Effector memory CD8-positive, alpha-beta T cell (primary cell): ENCODE measurements around the gene ACOX3.

Experiments
- ATAC-seq: fragments of 150-1000 bp; cut with Tn5 transposase; replicated peaks from 2 replicates; pipeline ENCODE4 v1.10.0; 2021; ENCODE audit warnings: mild to moderate bottlenecking, moderate library complexity
- DNase-seq, 3 experiments: peaks; one replicate each; pipeline ENCODE4 v3.0.0; 2021
- H3K27ac Mint-ChIP-seq, 2 donors: one replicate each; pipeline ENCODE4 v1.8.0; 2022; ENCODE audit warnings: mild to moderate bottlenecking in 2 of 2, mixed read lengths in 2 of 2, moderate library complexity in 2 of 2
- H3K27me3 Mint-ChIP-seq, 2 donors: one replicate each; pipeline ENCODE4 v1.8.0; 2022; ENCODE audit warnings: mixed read lengths in 2 of 2
- H3K36me3 Mint-ChIP-seq: one replicate; pipeline ENCODE4 v1.8.0; 2022; ENCODE audit warnings: mild to moderate bottlenecking, moderate library complexity, mixed read lengths; ENCODE audit not compliant: insufficient read depth
- H3K4me1 Mint-ChIP-seq, 2 donors: one replicate each; pipeline ENCODE4 v1.8.0; 2022; ENCODE audit warnings: low read depth in 2 of 2, mixed read lengths in 2 of 2
- H3K4me3 Mint-ChIP-seq, 2 donors: one replicate each; pipeline ENCODE4 v1.8.0; 2022; ENCODE audit warnings: mild to moderate bottlenecking in 2 of 2, mixed read lengths in 2 of 2, moderate library complexity in 2 of 2
- H3K9me3 Mint-ChIP-seq, 2 donors: one replicate each; pipeline ENCODE4 v1.8.0; 2022; ENCODE audit warnings: mixed read lengths in 2 of 2

ACOX3 gene

GRCh38 chr4:8403173-8403753 lies 37.3 kb downstream of the ACOX3 start:
- peaks cover 20% of the 10 kb centered on the region for H3K36me3 Mint-ChIP-seq
- DNase-seq (peak; percentile 33 to 43 (median 37)), ATAC-seq (peak; percentile 56)
- peaks cover 0 to 5% of the 10 kb centered on the region in 2 donors for H3K4me1 Mint-ChIP-seq
- no peaks in the 10 kb centered on the region for H3K9me3 Mint-ChIP-seq
- H3K4me3 Mint-ChIP-seq, result no peak overlapping the region
- H3K27me3 Mint-ChIP-seq, result no peaks in the 10 kb centered on the region
- H3K27ac Mint-ChIP-seq, result peak overlapping the region in 1 of 2 donors; percentile 51

GRCh38 chr4:8402640-8403039 lies 37.9 kb downstream of the ACOX3 start:
- Mint-ChIP-seq H3K4me3 (no peak overlapping the region), H3K4me1 (peaks cover 0 to 5% of the 10 kb centered on the region in 2 donors), H3K27ac (peak overlapping the region in 1 of 2 donors; percentile 51), H3K9me3 (no peaks in the 10 kb centered on the region), H3K27me3 (no peaks in the 10 kb centered on the region), H3K36me3 (peaks cover 20% of the 10 kb centered on the region)
- ATAC-seq (no peak), DNase-seq (no peak)

GRCh38 chr4:8402181-8402597 lies 38.3 kb downstream of the ACOX3 start:
- DNase-seq (no peak), ATAC-seq (no peak)
- H3K36me3 Mint-ChIP-seq, result peaks cover 16% of the 10 kb centered on the region
- peaks cover 0 to 5% of the 10 kb centered on the region in 2 donors for H3K4me1 Mint-ChIP-seq
- H3K27me3 Mint-ChIP-seq, result no peaks in the 10 kb centered on the region
- H3K9me3 Mint-ChIP-seq, result no peaks in the 10 kb centered on the region
- H3K4me3 Mint-ChIP-seq, result no peak overlapping the region
- peak overlapping the region in 1 of 2 donors; percentile 51 for H3K27ac Mint-ChIP-seq

GRCh38 chr4:8401665-8402064 lies 38.9 kb downstream of the ACOX3 start:
- peak overlapping the region in 1 of 2 donors; percentile 57 for H3K27ac Mint-ChIP-seq
- no peaks in the 10 kb centered on the region for H3K9me3 Mint-ChIP-seq
- H3K27me3 Mint-ChIP-seq, result no peaks in the 10 kb centered on the region
- H3K36me3 Mint-ChIP-seq, result peaks cover 16% of the 10 kb centered on the region
- peaks cover 0 to 5% of the 10 kb centered on the region in 2 donors for H3K4me1 Mint-ChIP-seq
- H3K4me3 Mint-ChIP-seq, result no peak overlapping the region
- ATAC-seq (no peak), DNase-seq (no peak)

GRCh38 chr4:8400632-8401325 lies 39.7 kb downstream of the ACOX3 start:
- DNase-seq (no peak), ATAC-seq (no peak)
- Mint-ChIP-seq H3K27me3 (no peaks in the 10 kb centered on the region), H3K4me3 (no peak overlapping the region), H3K4me1 (peaks cover 0 to 5% of the 10 kb centered on the region in 2 donors), H3K36me3 (peaks cover 14% of the 10 kb centered on the region), H3K27ac (peak overlapping the region in 1 of 2 donors; percentile 57), H3K9me3 (no peaks in the 10 kb centered on the region)

- ATAC-seq, result no peak
- no peak for DNase-seq
- H3K27ac Mint-ChIP-seq, result no peak overlapping the region
- no peaks in the 10 kb centered on the region for H3K9me3 Mint-ChIP-seq
- H3K4me3 Mint-ChIP-seq, result no peak overlapping the region
- peaks cover 0 to 5% of the 10 kb centered on the region in 2 donors for H3K4me1 Mint-ChIP-seq
- peaks cover 6% of the 10 kb centered on the region for H3K36me3 Mint-ChIP-seq
- H3K27me3 Mint-ChIP-seq, result no peaks in the 10 kb centered on the region
These were observed 41.2 kb downstream of the ACOX3 start for GRCh38 chr4:8399298-8399697.

- no peak for ATAC-seq
- Mint-ChIP-seq H3K4me3 (no peak overlapping the region), H3K9me3 (no peaks in the 10 kb centered on the region), H3K36me3 (peaks cover 6% of the 10 kb centered on the region), H3K27ac (no peak overlapping the region), H3K4me1 (peaks cover 0 to 2% of the 10 kb centered on the region in 2 donors), H3K27me3 (no peaks in the 10 kb centered on the region)
- no peak for DNase-seq
These were observed 42.2 kb downstream of the ACOX3 start for GRCh38 chr4:8398347-8398746.

GRCh38 chr4:8396762-8397406 lies 43.6 kb downstream of the ACOX3 start:
- Mint-ChIP-seq H3K27ac (no peak overlapping the region), H3K4me1 (peaks cover 0 to 2% of the 10 kb centered on the region in 2 donors), H3K9me3 (no peaks in the 10 kb centered on the region), H3K36me3 (peaks cover 6% of the 10 kb centered on the region), H3K27me3 (no peaks in the 10 kb centered on the region), H3K4me3 (no peak overlapping the region)
- ATAC-seq (no peak), DNase-seq (no peak)

- ATAC-seq, result no peak
- Mint-ChIP-seq H3K36me3 (peaks cover 9% of the 10 kb centered on the region), H3K27ac (no peak overlapping the region), H3K4me3 (no peak overlapping the region), H3K4me1 (no peaks in the 10 kb centered on the region), H3K9me3 (no peaks in the 10 kb centered on the region), H3K27me3 (no peaks in the 10 kb centered on the region)
- no peak for DNase-seq
These were observed 44.8 kb downstream of the ACOX3 start for GRCh38 chr4:8395504-8396296.

GRCh38 chr4:8394806-8395205 lies 45.7 kb downstream of the ACOX3 start:
- Mint-ChIP-seq H3K36me3 (peaks cover 9% of the 10 kb centered on the region), H3K27ac (no peak overlapping the region), H3K4me1 (no peaks in the 10 kb centered on the region), H3K27me3 (no peaks in the 10 kb centered on the region), H3K4me3 (no peak overlapping the region), H3K9me3 (no peaks in the 10 kb centered on the region)
- ATAC-seq (no peak), DNase-seq (no peak)

GRCh38 chr4:8394061-8394519 lies 46.4 kb downstream of the ACOX3 start:
- DNase-seq (no peak), ATAC-seq (no peak)
- Mint-ChIP-seq H3K27ac (peak overlapping the region in 1 of 2 donors; percentile 17), H3K9me3 (no peaks in the 10 kb centered on the region), H3K4me1 (no peaks in the 10 kb centered on the region), H3K36me3 (peaks cover 9% of the 10 kb centered on the region), H3K27me3 (no peaks in the 10 kb centered on the region), H3K4me3 (no peak overlapping the region)

- ATAC-seq (no peak), DNase-seq (no peak)
- H3K27ac Mint-ChIP-seq, result peak overlapping the region in 1 of 2 donors; percentile 17
- H3K36me3 Mint-ChIP-seq, result peaks cover 6% of the 10 kb centered on the region
- no peaks in the 10 kb centered on the region for H3K4me1 Mint-ChIP-seq
- H3K27me3 Mint-ChIP-seq, result no peaks in the 10 kb centered on the region
- H3K4me3 Mint-ChIP-seq, result no peak overlapping the region
- no peaks in the 10 kb centered on the region for H3K9me3 Mint-ChIP-seq
These were observed 46.9 kb downstream of the ACOX3 start for GRCh38 chr4:8393593-8394038.

- Mint-ChIP-seq H3K27ac (no peak overlapping the region), H3K9me3 (no peaks in the 10 kb centered on the region), H3K36me3 (peaks cover 6% of the 10 kb centered on the region), H3K4me1 (no peaks in the 10 kb centered on the region), H3K27me3 (no peaks in the 10 kb centered on the region), H3K4me3 (no peak overlapping the region)
- DNase-seq (no peak), ATAC-seq (no peak)
These were observed 47.8 kb downstream of the ACOX3 start for GRCh38 chr4:8392591-8393190.
